Measurements from ENCODE around the gene WFDC11.

DNA sequence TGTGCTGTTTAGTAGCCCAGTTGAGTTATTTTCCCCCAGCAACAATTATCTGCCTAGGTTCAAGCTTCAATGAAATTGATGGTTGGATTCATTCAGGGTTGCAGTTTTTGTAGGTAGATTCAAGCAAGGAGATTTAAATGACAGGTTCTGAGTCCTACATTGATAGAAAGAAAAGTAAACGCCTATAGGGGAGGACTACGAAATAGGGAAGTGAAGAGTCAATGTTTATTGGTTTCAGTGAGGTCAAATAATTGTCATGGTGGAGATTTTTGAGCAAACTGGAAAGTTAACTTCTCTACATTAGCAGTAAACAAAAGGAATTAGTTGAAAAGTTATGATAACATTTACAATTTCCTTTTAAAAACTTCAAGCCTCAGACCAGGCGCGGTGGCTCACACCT is 31.1 kb upstream of the WFDC11 start:
- TF ChIP-seq, protein P1, sequence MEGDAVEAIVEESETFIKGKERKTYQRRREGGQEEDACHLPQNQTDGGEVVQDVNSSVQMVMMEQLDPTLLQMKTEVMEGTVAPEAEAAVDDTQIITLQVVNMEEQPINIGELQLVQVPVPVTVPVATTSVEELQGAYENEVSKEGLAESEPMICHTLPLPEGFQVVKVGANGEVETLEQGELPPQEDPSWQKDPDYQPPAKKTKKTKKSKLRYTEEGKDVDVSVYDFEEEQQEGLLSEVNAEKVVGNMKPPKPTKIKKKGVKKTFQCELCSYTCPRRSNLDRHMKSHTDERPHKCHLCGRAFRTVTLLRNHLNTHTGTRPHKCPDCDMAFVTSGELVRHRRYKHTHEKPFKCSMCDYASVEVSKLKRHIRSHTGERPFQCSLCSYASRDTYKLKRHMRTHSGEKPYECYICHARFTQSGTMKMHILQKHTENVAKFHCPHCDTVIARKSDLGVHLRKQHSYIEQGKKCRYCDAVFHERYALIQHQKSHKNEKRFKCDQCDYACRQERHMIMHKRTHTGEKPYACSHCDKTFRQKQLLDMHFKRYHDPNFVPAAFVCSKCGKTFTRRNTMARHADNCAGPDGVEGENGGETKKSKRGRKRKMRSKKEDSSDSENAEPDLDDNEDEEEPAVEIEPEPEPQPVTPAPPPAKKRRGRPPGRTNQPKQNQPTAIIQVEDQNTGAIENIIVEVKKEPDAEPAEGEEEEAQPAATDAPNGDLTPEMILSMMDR (IDR thresholded peaks at IDR 0.05; ENCODE audit: low read depth, low read length), result no peak
- TF ChIP-seq EZH2phosphoT487 (IDR thresholded peaks at IDR 0.05; ENCODE audit: low read depth), result no peak
